SK-N-SH treated with all-trans-retinoic acid at 6 μM for 48 hours (cell line): ENCODE data around the gene TMEM132D.

ENCODE experiments used
- ATAC-seq: fragments of 200-7000 bp; cut with Tn5 transposase; 3 replicates; pipeline ENCODE4 v1.9.1; 2020; ENCODE audit warnings: mild to moderate bottlenecking, moderate library complexity
- ARNTL ChIP-seq: fragments of 450-650 bp; formaldehyde crosslinking; IDR thresholded peaks from 2 replicates; pipeline ENCODE4 v1.5.0; 2020; ENCODE audit warnings: low read depth, mild to moderate bottlenecking, moderate library complexity, borderline replicate concordance
- CREB5 ChIP-seq: fragments of 250-450 bp; sonication (Bioruptor Pico); IDR thresholded peaks from 2 replicates; pipeline ENCODE4 v1.5.1; 2020; ENCODE audit warnings: low read depth, mild to moderate bottlenecking, moderate library complexity
- CSDC2 ChIP-seq: fragments of 250-450 bp; sonication (Bioruptor Pico); IDR thresholded peaks from 2 replicates; pipeline ENCODE4 v1.5.0; 2020; ENCODE audit warnings: mild to moderate bottlenecking, moderate library complexity
- CSRNP3 ChIP-seq: fragments of 250-450 bp; sonication (Bioruptor Pico); IDR thresholded peaks from 2 replicates; pipeline ENCODE4 v1.5.1; 2021; ENCODE audit warnings: mild to moderate bottlenecking, moderate library complexity
- ESRRG ChIP-seq: fragments of 250-450 bp; sonication (Bioruptor Pico); IDR thresholded peaks from 2 replicates; pipeline ENCODE4 v1.6.1; 2021; ENCODE audit warnings: mild to moderate bottlenecking
- GLIS3 ChIP-seq: fragments of 250-450 bp; sonication (Bioruptor Pico); IDR thresholded peaks from 2 replicates; pipeline ENCODE4 v1.5.0; 2020; ENCODE audit warnings: mild to moderate bottlenecking, moderate library complexity
- ISL1 ChIP-seq: fragments of 250-450 bp; sonication (Bioruptor Pico); IDR thresholded peaks from 2 replicates; pipeline ENCODE4 v2.1.2; 2022; ENCODE audit warnings: mild to moderate bottlenecking, moderate library complexity
- OSR1 ChIP-seq: fragments of 250-450 bp; sonication (Bioruptor Pico); IDR thresholded peaks from 2 replicates; pipeline ENCODE4 v1.8.0; 2022; ENCODE audit warnings: moderate library complexity, mild to moderate bottlenecking, inconsistent platforms
- PATZ1 ChIP-seq: fragments of 250-450 bp; sonication (Bioruptor Pico); IDR thresholded peaks from 2 replicates; pipeline ENCODE4 v1.8.0; 2020; ENCODE audit warnings: mild to moderate bottlenecking, moderate library complexity, borderline replicate concordance
- POU6F1 ChIP-seq: fragments of 250-450 bp; sonication (Bioruptor Pico); IDR thresholded peaks from 2 replicates; pipeline ENCODE4 v1.8.0; 2021; ENCODE audit warnings: low read depth, mild to moderate bottlenecking, moderate library complexity, borderline replicate concordance
- PPARA ChIP-seq: fragments of 250-450 bp; sonication (Bioruptor Pico); IDR thresholded peaks from 2 replicates; pipeline ENCODE4 v1.5.0; 2020; ENCODE audit warnings: mild to moderate bottlenecking, borderline replicate concordance
- SNAI2 ChIP-seq: fragments of 250-450 bp; sonication (Bioruptor Pico); IDR thresholded peaks from 2 replicates; pipeline ENCODE4 v1.5.0; 2020; ENCODE audit warnings: mild to moderate bottlenecking, moderate library complexity
- TCF4 ChIP-seq: fragments of 250-450 bp; sonication (Bioruptor Pico); IDR thresholded peaks from 2 replicates; pipeline ENCODE4 v1.8.0; 2021; ENCODE audit warnings: mild to moderate bottlenecking, moderate library complexity, borderline replicate concordance
- TOX ChIP-seq: fragments of 250-450 bp; sonication (Bioruptor Pico); IDR thresholded peaks from 2 replicates; pipeline ENCODE4 v1.8.0; 2021; ENCODE audit warnings: mild to moderate bottlenecking, moderate library complexity, borderline replicate concordance
- TSHZ2 ChIP-seq: fragments of 250-450 bp; sonication (Bioruptor Pico); IDR thresholded peaks from 2 replicates; pipeline ENCODE4 v1.5.0; 2020; ENCODE audit warnings: mild to moderate bottlenecking, moderate library complexity
- ZC3H10 ChIP-seq: fragments of 250-450 bp; sonication (Bioruptor Pico); IDR thresholded peaks from 2 replicates; pipeline ENCODE4 v1.5.1; 2021; ENCODE audit warnings: mild to moderate bottlenecking, moderate library complexity
- ZFP3 ChIP-seq: fragments of 250-450 bp; sonication (Bioruptor Pico); IDR thresholded peaks from 2 replicates; pipeline ENCODE4 v1.5.0; 2020; ENCODE audit warnings: mild to moderate bottlenecking, moderate library complexity
- ZFP30 ChIP-seq: fragments of 450-650 bp; formaldehyde crosslinking; IDR thresholded peaks from 2 replicates; pipeline ENCODE4 v1.5.0; 2022; ENCODE audit warnings: mild to moderate bottlenecking, moderate library complexity
- ZNF565 ChIP-seq: fragments of 450-650 bp; formaldehyde crosslinking; conservative IDR thresholded peaks from 2 replicates; pipeline ENCODE4 v1.5.0; 2020; ENCODE audit warnings: low read depth, mild to moderate bottlenecking, moderate library complexity
- ZNF70 ChIP-seq: fragments of 450-650 bp; formaldehyde crosslinking; IDR thresholded peaks from 2 replicates; pipeline ENCODE4 v1.5.0; 2020; ENCODE audit warnings: mild to moderate bottlenecking, moderate library complexity
- ZNF8 ChIP-seq: fragments of 450-650 bp; formaldehyde crosslinking; IDR thresholded peaks from 2 replicates; pipeline ENCODE4 v1.5.0; 2020; ENCODE audit warnings: mild to moderate bottlenecking, moderate library complexity

TMEM132D gene

GRCh38 chr12:129532707-129533499 lies 370.9 kb downstream of the TMEM132D start:
- ATAC-seq, result no peak
- TF ChIP-seq GLIS3 (no peak), CSRNP3 (no peak), ZFP3 (CRISPR knock-in tag) (no peak), TOX (no peak), SNAI2 (no peak), TCF4 (CRISPR knock-in tag) (no peak), ARNTL (CRISPR knock-in tag) (no peak), OSR1 (CRISPR knock-in tag) (no peak), TSHZ2 (no peak), ZNF8 (no peak), PATZ1 (no peak), ZC3H10 (CRISPR knock-in tag) (no peak)

- TF ChIP-seq SNAI2 (no peak), OSR1 (CRISPR knock-in tag) (no peak), TOX (no peak), CSRNP3 (no peak), ZNF70 (CRISPR knock-in tag) (no peak), ZNF565 (CRISPR knock-in tag) (no peak), TCF4 (CRISPR knock-in tag) (no peak), GLIS3 (no peak), CREB5 (no peak), ZC3H10 (CRISPR knock-in tag) (no peak), TSHZ2 (no peak), ZNF8 (no peak), ZFP30 (CRISPR knock-in tag) (no peak), POU6F1 (CRISPR knock-in tag) (no peak), ISL1 (CRISPR knock-in tag) (no peak), PPARA (CRISPR knock-in tag) (no peak), ESRRG (no peak), CSDC2 (CRISPR knock-in tag) (no peak)
- ATAC-seq, result no peak
Observed at GRCh38 chr12:129532082-129532481, 371.7 kb downstream of the TMEM132D start.
